HepG2 (cell line): ENCODE data around the gene SLC43A1. TPM values are rescaled to one million over a fixed set of nuclear protein-coding genes. Genes with fewer than 3 reads are reported as not detected.

Source experiments
- ATAC-seq: fragments of 200-7000 bp; cut with Tn5 transposase; 3 replicates; pipeline ENCODE4 v1.9.1; 2020; ENCODE audit warnings: mild to moderate bottlenecking, moderate library complexity
- BruUV-seq: library from RNA; stranded (reverse); fragments of 400-500 nt; replicated peaks from 2 replicates; lab custom pipeline; 2021; lab: Mats Ljungman, UMichigan
- CTCF ChIA-PET: fragments of 300-600 bp; formaldehyde crosslinking; extraction: SDS; loops from one replicate; lab custom pipeline; 2021; ENCODE audit warnings: low total read pairs, inconsistent platforms, low intra/inter-chr PET ratio; lab: Yijun Ruan, JAX
- POLR2A ChIA-PET: fragments of 350-600 bp; sonication (Branson Sonifier 250); formaldehyde crosslinking; loops from one replicate; lab custom pipeline; 2020; ENCODE audit warnings: antibody characterized with exemption, inconsistent platforms; lab: Yijun Ruan, JAX
- DNase-seq: peaks from one replicate; pipeline ENCODE4 v3.0.0-alpha.2; 2015; ENCODE audit warnings: low spot score
- FAIRE-seq: peaks from 3 replicates; lab custom pipeline; 2011; peaks lifted over from hg19 to GRCh38; lab: Jason Lieb, UNC
- H2AFZ ChIP-seq: one replicate; pipeline ENCODE4 v1.6.1; 2011; ENCODE audit warnings: low read length, inconsistent platforms
- H3K27ac ChIP-seq: fragments of 300-600 bp; 3 replicates; pipeline ENCODE4 v1.8.0; 2011; ENCODE audit warnings: mixed run types, mild to moderate bottlenecking, mixed read lengths, low read length, inconsistent platforms; ENCODE audit not compliant: insufficient read depth; ENCODE audit errors: extremely low read length
- H3K27me3 ChIP-seq, 2 experiments: fragments of 200-600 bp in 1 of 2; 2 replicates in 1 of 2; 3 replicates in 1 of 2; pipeline versions ENCODE4 v1.6.0 to v1.8.0; 2011; ENCODE audit warnings: low read length in 2 of 2, mild to moderate bottlenecking in 2 of 2, moderate library complexity in 2 of 2, inconsistent platforms in 1 of 2; ENCODE audit not compliant: insufficient read depth in 2 of 2, control insufficient read depth in 1 of 2
- H3K36me3 ChIP-seq, 2 experiments: fragments of 200-600 bp in 1 of 2; replicated peaks in 1 of 2; 2 replicates in 1 of 2; 3 replicates in 1 of 2; pipeline versions ENCODE4 v1.5.1 to v1.8.0; 2011; ENCODE audit warnings: low read length in 2 of 2, inconsistent platforms in 1 of 2; ENCODE audit not compliant: insufficient read depth in 2 of 2, control insufficient read depth in 1 of 2
- H3K4me1 ChIP-seq: 2 replicates; pipeline ENCODE4 v1.5.1; 2012; ENCODE audit warnings: low read length, inconsistent platforms; ENCODE audit not compliant: insufficient read depth
- H3K4me2 ChIP-seq: 2 replicates; pipeline ENCODE4 v1.6.0; 2011; ENCODE audit warnings: low read depth, low read length, inconsistent platforms
- H3K4me3 ChIP-seq, 3 experiments: fragments of 200-600 bp in 1 of 3; sonication (generic), shearing (Covaris generic) in 1 of 3; replicated peaks in 1 of 3; 2 replicates each; pipeline ENCODE4 v1.5.1; 2011 to 2016; ENCODE audit warnings: low read length in 3 of 3, inconsistent platforms in 2 of 3, low read depth in 2 of 3, mild to moderate bottlenecking in 2 of 3, control low read depth in 1 of 3, mixed read lengths in 1 of 3; ENCODE audit not compliant: insufficient read depth in 1 of 3
- H3K79me2 ChIP-seq: one replicate; pipeline ENCODE4 v1.6.1; 2011; ENCODE audit warnings: low read length, inconsistent platforms; ENCODE audit not compliant: insufficient read depth
- H3K9ac ChIP-seq: 2 replicates; pipeline ENCODE4 v1.6.0; 2011; ENCODE audit warnings: mild to moderate bottlenecking, low read depth, low read length, inconsistent platforms; ENCODE audit not compliant: insufficient read depth
- H3K9me3 ChIP-seq: 2 replicates; pipeline ENCODE4 v1.5.1; 2012; ENCODE audit warnings: mild to moderate bottlenecking, low read length
- H4K20me1 ChIP-seq: 2 replicates; pipeline ENCODE4 v1.6.0; 2011; ENCODE audit warnings: inconsistent platforms, mild to moderate bottlenecking, low read length, moderate library complexity; ENCODE audit not compliant: insufficient read depth
- BHLHE40 ChIP-seq: IDR thresholded peaks from 2 replicates; pipeline ENCODE4 v1.6.1; 2011; ENCODE audit warnings: low read length, improper control_type of control experiment
- GMEB1 ChIP-seq: sonication (generic); formaldehyde crosslinking; IDR thresholded peaks from 2 replicates; pipeline ENCODE4 v1.5.1; 2020; ENCODE audit warnings: missing genetic modification reagents, mild to moderate bottlenecking, borderline replicate concordance
- RARA ChIP-seq: IDR thresholded peaks from 2 replicates; pipeline ENCODE4 v1.6.1; 2016; ENCODE audit warnings: missing genetic modification reagents, missing compliant biosample characterization
- SP5 ChIP-seq: IDR thresholded peaks from 2 replicates; pipeline ENCODE4 v1.6.1; 2016; ENCODE audit warnings: low read depth, borderline replicate concordance
- XBP1 ChIP-seq: sonication (generic); formaldehyde crosslinking; IDR thresholded peaks from 2 replicates; pipeline ENCODE4 v1.5.0; 2020; ENCODE audit warnings: missing genetic modification reagents
- ZFAT ChIP-seq: sonication (generic); formaldehyde crosslinking; conservative IDR thresholded peaks from 2 replicates; pipeline ENCODE4 v1.8.1; 2023; ENCODE audit warnings: missing genetic modification reagents, inconsistent platforms
- ZFP36L1 ChIP-seq: sonication (generic); formaldehyde crosslinking; IDR thresholded peaks from 2 replicates; pipeline ENCODE4 v1.8.0; 2022; ENCODE audit warnings: mild to moderate bottlenecking, missing genetic modification reagents, moderate library complexity
- ZFX ChIP-seq: sonication (generic); formaldehyde crosslinking; IDR thresholded peaks from 2 replicates; pipeline ENCODE4 v1.4.0; 2020; ENCODE audit warnings: mild to moderate bottlenecking, low read depth, missing genetic modification reagents, moderate library complexity
- ZNF749 ChIP-seq: sonication (generic); formaldehyde crosslinking; IDR thresholded peaks from 2 replicates; pipeline ENCODE4 v1.8.0; 2022; ENCODE audit warnings: mild to moderate bottlenecking, missing genetic modification reagents, moderate library complexity, borderline replicate concordance
- WGBS: methylation state at CpG from one replicate; pipeline ENCODE4 v1.1.6; 2017; ENCODE audit warnings: low lambda C conversion rate; 5-methylcytosine and 5-hydroxymethylcytosine counted together
- in situ Hi-C: cut with HindIII; loops from 2 replicates; pipeline ENCODE4 v1.10.0; 2017; ENCODE audit warnings: low pct_unique_long_range_greater_than_20kb; ENCODE audit not compliant: extremely low pct_ligation_motif_present
- intact Hi-C: fragments of 100-400 bp; cut with micrococcal nuclease; formaldehyde crosslinking; loops from one replicate; pipeline ENCODE4 v1.10.0; 2022; ENCODE audit not compliant: unreplicated experiment
- polyA plus RNA-seq, 8 experiments: library from polyadenylated mRNA; depleted of rRNA in 3 of 8; stranded (reverse) in 7 of 8; unstranded in 1 of 8; fragments of >200 nt; fragmentation: Illumina TruSeq in 4 of 8; extraction: Trizol in 4 of 8; gene quantifications; 2 replicates each; pipeline versions ENCODE4 v1.2.1 to v1.2.3, GENCODE V29; 2011 to 2016; ENCODE audit warnings: low read depth in 4 of 8, missing spikeins in 1 of 8, mixed read lengths in 1 of 8; ENCODE audit not compliant: insufficient read depth in 1 of 8
- total RNA-seq, 5 experiments: library from RNA; depleted of rRNA; stranded (reverse); fragments of >200 nt; fragmentation: Illumina TruSeq; extraction: Trizol; gene quantifications; 2 replicates each; pipeline ENCODE4 v1.2.3, GENCODE V29; 2016; ENCODE audit warnings: low read depth in 1 of 5

SLC43A1 gene
- total and polyA plus RNA-seq, 2 of the 13 experiments (the other 11 are each of a cell fraction or from before 2014, with no cell fraction given) = 72.3 to 87.6 TPM

GRCh38 chr11:57464539-57465181 lies 50.8 kb downstream of the SLC43A1 start (continued):
- TF ChIP-seq GMEB1 (CRISPR knock-in tag) = no peak
- TF ChIP-seq ZNF749 (CRISPR knock-in tag) = no peak

- Histone ChIP-seq H3K79me2 (no peaks in the 10 kb centered on the region), H3K4me1 (peaks cover 28% of the 10 kb centered on the region), H3K27me3 (peaks cover 2 to 11% of the 10 kb centered on the region in 2 experiments; a peak in 4 of 5 replicates), H3K27ac (no peak overlapping the region), H3K9ac (no peak overlapping the region), H3K4me2 (no peak overlapping the region), H4K20me1 (no peaks in the 10 kb centered on the region), H3K4me3 (no peak overlapping the region), H3K36me3 (no peaks in the 10 kb centered on the region), H3K9me3 (no peaks in the 10 kb centered on the region), H2AFZ (no peak overlapping the region)
- ATAC-seq = no peak
- no TSS peak for BruUV-seq
- ChIA-PET CTCF (no interaction called here), POLR2A (no interaction called here)
- in situ Hi-C loops (no loop called here), intact Hi-C loops (no loop called here)
- no peak for DNase-seq
- 85% methylated on average over 12 of the region's 14 CpGs for WGBS
- FAIRE-seq = no peak
- TF ChIP-seq ZFAT (CRISPR knock-in tag) (no peak), BHLHE40 (no peak), ZFX (CRISPR knock-in tag) (no peak), ZFP36L1 (CRISPR knock-in tag) (no peak), SP5 (CRISPR knock-in tag) (no peak), XBP1 (no peak), RARA (CRISPR knock-in tag) (no peak)
Measured at GRCh38 chr11:57463671-57464538, 51.6 kb downstream of the SLC43A1 start.
